ENCODE data around the gene HFE.
"Not testable (repeated sequence)": the region's sequence is repeated elsewhere in the genome, so short reads cannot be mapped to it uniquely, and the experiment has no call there.

Gene HFE

GRCh38 chr6:26057899-26058298 lies 29.3 kb upstream of the HFE start:
- H2AFZ ChIP-seq (ENCODE audit: low read depth, low read length) = no peak overlapping the region
- no peaks in the 10 kb centered on the region for H4K20me1 ChIP-seq (ENCODE audit: insufficient read depth, low read length)
- no peaks in the 10 kb centered on the region for H3K27me3 ChIP-seq (ENCODE audit: low read depth, low read length)
- no peak for TF ChIP-seq EZH2phosphoT487 (IDR thresholded peaks at IDR 0.05; ENCODE audit: low read depth)
- TF ChIP-seq CTCF (IDR thresholded peaks at IDR 0.05; ENCODE audit: low read depth, low read length) = no peak
- H3K9me3 ChIP-seq (ENCODE audit: insufficient read depth, low read length) = no peaks in the 10 kb centered on the region
- peak overlapping the region; percentile 99 for H3K27ac ChIP-seq (ENCODE audit: low read length)
- no peak overlapping the region for H3K4me2 ChIP-seq (ENCODE audit: low read length)
- H3K79me2 ChIP-seq (ENCODE audit: low read length) = no peaks in the 10 kb centered on the region
- H3K36me3 ChIP-seq (replicated peaks; ENCODE audit: low read depth, low read length) = no peaks in the 10 kb centered on the region
- H3K9ac ChIP-seq (ENCODE audit: low read length) = peak overlapping the region; percentile 90; the same call in 1 of the 2 replicates
- H3K4me3 ChIP-seq (ENCODE audit: low read length) = no peak overlapping the region
- peaks cover 23% of the 10 kb centered on the region for H3K4me1 ChIP-seq (ENCODE audit: low read length)

GRCh38 chr6:26058477-26059033 lies 28.7 kb upstream of the HFE start:
- H3K4me2 ChIP-seq (ENCODE audit: low read length); H3K4me3 ChIP-seq (ENCODE audit: low read length); H3K27ac ChIP-seq (ENCODE audit: low read length); H4K20me1 ChIP-seq (ENCODE audit: insufficient read depth, low read length); H3K27me3 ChIP-seq (ENCODE audit: low read depth, low read length); H3K79me2 ChIP-seq (ENCODE audit: low read length); H2AFZ ChIP-seq (ENCODE audit: low read depth, low read length); H3K36me3 ChIP-seq (replicated peaks; ENCODE audit: low read depth, low read length); H3K9ac ChIP-seq (ENCODE audit: low read length); H3K9me3 ChIP-seq (ENCODE audit: insufficient read depth, low read length): not testable (repeated sequence)
- H3K4me1 ChIP-seq (ENCODE audit: low read length) = peaks cover 23% of the 10 kb centered on the region

GRCh38 chr6:26059941-26060340 lies 27.3 kb upstream of the HFE start:
- H3K9me3 ChIP-seq (ENCODE audit: insufficient read depth, low read length) = no peaks in the 10 kb centered on the region
- H3K27me3 ChIP-seq (ENCODE audit: low read depth, low read length) = no peaks in the 10 kb centered on the region
- H4K20me1 ChIP-seq (ENCODE audit: insufficient read depth, low read length) = no peaks in the 10 kb centered on the region
- no peak overlapping the region for H3K9ac ChIP-seq (ENCODE audit: low read length)
- TF ChIP-seq CTCF (IDR thresholded peaks at IDR 0.05; ENCODE audit: low read depth, low read length) (no peak), EZH2phosphoT487 (IDR thresholded peaks at IDR 0.05; ENCODE audit: low read depth) (no peak)
- no peaks in the 10 kb centered on the region for H3K79me2 ChIP-seq (ENCODE audit: low read length)
- no peak overlapping the region for H3K4me3 ChIP-seq (ENCODE audit: low read length)
- no peak overlapping the region for H2AFZ ChIP-seq (ENCODE audit: low read depth, low read length)
- no peaks in the 10 kb centered on the region for H3K36me3 ChIP-seq (replicated peaks; ENCODE audit: low read depth, low read length)
- peaks cover 13% of the 10 kb centered on the region for H3K4me1 ChIP-seq (ENCODE audit: low read length)
- no peak overlapping the region for H3K4me2 ChIP-seq (ENCODE audit: low read length)
- no peak overlapping the region for H3K27ac ChIP-seq (ENCODE audit: low read length)

- Histone ChIP-seq H3K4me1 (ENCODE audit: low read length) (peaks cover 13% of the 10 kb centered on the region), H3K27me3 (ENCODE audit: low read depth, low read length) (no peaks in the 10 kb centered on the region), H4K20me1 (ENCODE audit: insufficient read depth, low read length) (no peaks in the 10 kb centered on the region), H3K9ac (ENCODE audit: low read length) (no peak overlapping the region), H3K36me3 (replicated peaks; ENCODE audit: low read depth, low read length) (no peaks in the 10 kb centered on the region), H3K27ac (ENCODE audit: low read length) (no peak overlapping the region), H3K9me3 (ENCODE audit: insufficient read depth, low read length) (no peaks in the 10 kb centered on the region), H2AFZ (ENCODE audit: low read depth, low read length) (0 out of 2 replicates have a peak overlapping the region, but pooled peaks have one; percentile 59), H3K4me2 (ENCODE audit: low read length) (peak overlapping the region; percentile 42; the same call in 1 of the 2 replicates), H3K79me2 (ENCODE audit: low read length) (no peaks in the 10 kb centered on the region), H3K4me3 (ENCODE audit: low read length) (no peak overlapping the region)
- TF ChIP-seq CTCF (IDR thresholded peaks at IDR 0.05; ENCODE audit: low read depth, low read length) (peak; percentile 56), EZH2phosphoT487 (IDR thresholded peaks at IDR 0.05; ENCODE audit: low read depth) (no peak)
These were observed 22.5 kb upstream of the HFE start for GRCh38 chr6:26064619-26065257.
